ENCODE results near the gene OR10A3. TPM values are rescaled to one million over a fixed set of nuclear protein-coding genes. Genes with fewer than 3 reads are reported as not detected.

OR10A3 gene
- total and polyA plus RNA-seq, 2 of the 8 experiments (the other 6 are each of a cell fraction or from before 2014, with no cell fraction given), result not detected

DNA sequence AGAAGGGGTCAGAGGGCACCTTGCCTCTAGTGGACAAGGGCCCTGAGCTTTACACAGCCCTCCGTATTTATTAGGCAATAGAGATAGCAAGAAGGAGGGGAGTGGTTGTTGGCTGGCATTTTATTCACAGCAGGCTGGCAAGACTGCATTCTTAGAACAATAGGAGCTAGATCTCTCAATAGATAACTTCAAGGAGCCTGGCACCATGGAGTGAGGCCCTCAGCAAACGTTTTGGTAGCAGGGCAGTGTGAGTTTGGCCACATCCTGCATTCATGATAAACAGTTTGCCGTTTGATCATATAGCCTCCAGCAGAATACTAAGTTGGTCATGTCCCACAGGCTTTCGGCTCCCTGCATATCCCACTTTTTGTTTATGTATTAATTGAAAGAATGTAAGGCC lies 42.1 kb downstream of the OR10A3 start:
- H2BK5ac ChIP-seq (ENCODE audit: low read depth, low read length), result no peak overlapping the region
- FAIRE-seq (no peak), DNase-seq (ENCODE audit: low read depth in 1 of 2, low spot score in 2 of 2) (no peak)
- H3K79me2 ChIP-seq (ENCODE audit: control insufficient read depth in 1 of 2, insufficient read depth in 2 of 2, low read length in 2 of 2), result no peaks in the 10 kb centered on the region
- H2BK15ac ChIP-seq (ENCODE audit: low read length), result no peak overlapping the region
- H3K4me1 ChIP-seq (replicated peaks in 1 of 4; ENCODE audit: control insufficient read depth in 3 of 4, insufficient read depth in 4 of 4, low read length in 3 of 4), result peaks cover 0 to 5% (median 2%) of the 10 kb centered on the region in 4 experiments; a peak in 1 of 7 replicates
- 73% methylated on average over 4 of the region's 4 CpGs; no CpG with 5 or more reads in 1 of the 2 experiments for WGBS, 2 experiments (ENCODE audit: extremely low coverage in 1 of 2, insufficient coverage in 1 of 2, insufficient read length in 1 of 2, insufficient replicate concordance in 2 of 2, low coverage in 1 of 2, low lambda C conversion rate in 2 of 2, missing lambda C conversion rate in 1 of 2)
- H3K23me2 ChIP-seq (ENCODE audit: low read depth, low read length), result no peaks in the 10 kb centered on the region
- CTCF ChIA-PET (ENCODE audit: partially characterized antibody), result interaction anchor here (1.4 kb wide), 2 partner anchors 11 to 75 kb away, joined by 5 read pairs; no protein-coding TSS in a partner anchor
- H2BK120ac ChIP-seq (replicated peaks; ENCODE audit: low read depth, low read length), result no peak overlapping the region
- no peaks in the 10 kb centered on the region for H4K20me1 ChIP-seq (replicated peaks in 1 of 2; ENCODE audit: control insufficient read depth in 1 of 2, insufficient read depth in 2 of 2, low read length in 2 of 2)
- H3K4me3 ChIP-seq (ENCODE audit: extremely low read depth in 1 of 4, insufficient read depth in 2 of 4, low read depth in 3 of 4, low read length in 4 of 4), result no peak overlapping the region
- H2BK20ac ChIP-seq (ENCODE audit: low read length), result no peak overlapping the region
- no peak overlapping the region for H3K14ac ChIP-seq (ENCODE audit: insufficient read length)
- peaks cover 0 to 8% (median 2%) of the 10 kb centered on the region in 4 experiments; a peak in 2 of 8 replicates for H3K36me3 ChIP-seq (ENCODE audit: control insufficient read depth in 2 of 4, insufficient read depth in 4 of 4, low read length in 3 of 4)
- H4K91ac ChIP-seq (replicated peaks; ENCODE audit: insufficient read length, low read length), result no peak overlapping the region
- H2AK5ac ChIP-seq (ENCODE audit: low read depth, low read length), result no peak overlapping the region
- no peak overlapping the region for H3K23ac ChIP-seq (ENCODE audit: insufficient read length)
- H3K56ac ChIP-seq (replicated peaks; ENCODE audit: insufficient read length, low read depth, low read length), result no peak overlapping the region
- H4K5ac ChIP-seq (ENCODE audit: insufficient read length, low read depth, low read length), result no peak overlapping the region
- no peak overlapping the region for H2AFZ ChIP-seq (ENCODE audit: low read length)
- H2BK12ac ChIP-seq (ENCODE audit: low read depth, low read length), result no peak overlapping the region
- H3K4me2 ChIP-seq (ENCODE audit: insufficient read depth in 1 of 2, low read depth in 2 of 2, low read length in 2 of 2), result no peak overlapping the region
- peaks cover 0 to 1% (median 0%) of the 10 kb centered on the region in 4 experiments; a peak in 2 of 7 replicates for H3K27me3 ChIP-seq (replicated peaks in 1 of 4; ENCODE audit: control insufficient read depth in 3 of 4, extremely low read depth in 1 of 4, insufficient read depth in 3 of 4, low read length in 3 of 4)
- H3K9ac ChIP-seq (replicated peaks in 1 of 4; ENCODE audit: extremely low read depth in 1 of 4, low read depth in 3 of 4, low read length in 3 of 4), result no peak overlapping the region
- H3K9me3 ChIP-seq (ENCODE audit: insufficient read depth in 2 of 2, low read depth in 1 of 2, low read length in 1 of 2), result no peaks in the 10 kb centered on the region
- no peak overlapping the region for H3K18ac ChIP-seq (ENCODE audit: extremely low read depth, low read length)
- H3K4ac ChIP-seq (replicated peaks; ENCODE audit: insufficient read length, low read depth, low read length), result no peak overlapping the region
- H3K79me1 ChIP-seq (ENCODE audit: low read depth, low read length), result no peaks in the 10 kb centered on the region
- no peak overlapping the region for H3K27ac ChIP-seq (ENCODE audit: low read depth, low read length)
- POLR2A ChIA-PET (ENCODE audit: partially characterized antibody), result interaction anchor here (1.3 to 3.2 kb wide), 2 partner anchors 79 to 87 kb away, joined by 3 to 9 read pairs; partner anchors contain the start of gene EIF3F
- no peak overlapping the region for H4K8ac ChIP-seq (ENCODE audit: extremely low read depth, insufficient read depth, low read length)
- no peak for TF ChIP-seq HDAC6 (IDR thresholded peaks at IDR 0.05; ENCODE audit: low read depth, low read length)
- no peak for TF ChIP-seq EP300 (IDR thresholded peaks at IDR 0.05; ENCODE audit: borderline replicate concordance in 1 of 2, low read depth in 2 of 2, low read length in 2 of 2)
- TF ChIP-seq YY1 (IDR thresholded peaks at IDR 0.05; ENCODE audit: low read depth, low read length), result no peak
- no peak for TF ChIP-seq CTBP2 (IDR thresholded peaks at IDR 0.05; ENCODE audit: borderline replicate concordance, insufficient read depth, insufficient read length, low read length)
- no peak for TF ChIP-seq TAF7 (optimal IDR thresholded peaks at IDR 0.05; ENCODE audit: borderline replicate concordance, low read depth, low read length)
- no peak for TF ChIP-seq EZH2 (IDR thresholded peaks at IDR 0.05; ENCODE audit: low read depth, low read length, severe bottlenecking)
- TF ChIP-seq SIRT6 (IDR thresholded peaks at IDR 0.05; ENCODE audit: low read length), result no peak
- TF ChIP-seq FOSL1 (IDR thresholded peaks at IDR 0.05; ENCODE audit: insufficient read depth, low read depth, low read length), result no peak
- TF ChIP-seq RFX5 (IDR thresholded peaks at IDR 0.05; ENCODE audit: borderline replicate concordance, low read depth, low read length), result no peak
- no peak for TF ChIP-seq GABPA (IDR thresholded peaks at IDR 0.05; ENCODE audit: borderline replicate concordance, insufficient read depth, low read length)
- TF ChIP-seq SAP30 (IDR thresholded peaks at IDR 0.05; ENCODE audit: insufficient read depth, insufficient replicate concordance, low read length), result no peak
- no peak for TF ChIP-seq BCL11A (IDR thresholded peaks at IDR 0.05; ENCODE audit: low read depth in 2 of 2, low read length in 2 of 2)

Data from H1 (cell line).